Caco-2 (cell line): Measurements from ENCODE around the gene ATF7IP. TPM values are rescaled to one million over a fixed set of nuclear protein-coding genes. Genes with fewer than 3 reads are reported as not detected.

ENCODE experiments used
- BruUV-seq: library from RNA; stranded (reverse); fragments of 400-500 nt; replicated peaks from 2 replicates; lab custom pipeline; 2021; lab: Mats Ljungman, UMichigan
- CTCF ChIA-PET: fragments of 300-600 bp; sonication (Branson Sonifier 250); formaldehyde crosslinking; loops from one replicate; lab custom pipeline; 2022; ENCODE audit warnings: antibody characterized with exemption; lab: Charles Lee
- POLR2A ChIA-PET: fragments of 300-600 bp; sonication (Branson Sonifier 250); formaldehyde crosslinking; loops from one replicate; lab custom pipeline; 2022; ENCODE audit warnings: antibody characterized with exemption; lab: Charles Lee
- DNase-seq, 2 experiments: peaks; one replicate each; pipeline versions ENCODE4 v3.0.0 to v3.0.0-alpha.2; 2020 to 2022
- H3K27me3 ChIP-seq: replicated peaks from 2 replicates; pipeline ENCODE4 v1.6.0; 2011; ENCODE audit warnings: low read length; ENCODE audit not compliant: control insufficient read depth, insufficient read depth
- H3K36me3 ChIP-seq: 2 replicates; pipeline ENCODE4 v1.5.1; 2011; ENCODE audit warnings: low read length; ENCODE audit not compliant: control insufficient read depth, insufficient read depth
- H3K4me1 ChIP-seq: fragments of 250-450 bp; sonication (Bioruptor Pico); 2 replicates; pipeline ENCODE4 v1.5.1; 2020; ENCODE audit warnings: mild to moderate bottlenecking
- H3K4me3 ChIP-seq: 2 replicates; pipeline ENCODE4 v1.5.1; 2011; ENCODE audit warnings: low read depth, mild to moderate bottlenecking, control low read depth, low read length
- H3K9me3 ChIP-seq: fragments of 250-450 bp; sonication (Bioruptor Pico); 2 replicates; pipeline ENCODE4 v1.5.1; 2020; ENCODE audit warnings: mild to moderate bottlenecking, moderate library complexity
- H3K27ac Mint-ChIP-seq: one replicate; pipeline ENCODE4 v1.8.0; 2022; ENCODE audit warnings: mixed read lengths; ENCODE audit not compliant: unreplicated experiment
- H3K27me3 Mint-ChIP-seq: one replicate; pipeline ENCODE4 v1.8.0; 2022; ENCODE audit warnings: mixed read lengths; ENCODE audit not compliant: insufficient read depth, unreplicated experiment
- H3K36me3 Mint-ChIP-seq: one replicate; pipeline ENCODE4 v1.8.0; 2022; ENCODE audit warnings: mild to moderate bottlenecking, mixed read lengths; ENCODE audit not compliant: insufficient read depth, unreplicated experiment
- H3K4me1 Mint-ChIP-seq: one replicate; pipeline ENCODE4 v1.8.0; 2022; ENCODE audit warnings: low read depth, mixed read lengths; ENCODE audit not compliant: unreplicated experiment
- H3K4me3 Mint-ChIP-seq: one replicate; pipeline ENCODE4 v1.8.0; 2022; ENCODE audit warnings: mild to moderate bottlenecking, moderate library complexity, mixed read lengths; ENCODE audit not compliant: unreplicated experiment
- H3K9me3 Mint-ChIP-seq: one replicate; pipeline ENCODE4 v1.8.0; 2022; ENCODE audit warnings: mixed read lengths; ENCODE audit not compliant: unreplicated experiment
- intact Hi-C: fragments of 100-400 bp; cut with micrococcal nuclease; formaldehyde crosslinking; loops from one replicate; pipeline ENCODE4 v1.10.0; 2022; ENCODE audit not compliant: unreplicated experiment
- total RNA-seq: library from RNA; stranded (reverse); gene quantifications from 2 replicates; pipeline ENCODE4 v1.2.3, GENCODE V29; 2022
- TF ChIP-seq, protein P1 (sequence below), 2 experiments: fragments of 200-600 bp in 1 of 2; IDR thresholded peaks; 1 replicate in 1 of 2; 2 replicates in 1 of 2; pipeline versions ENCODE4 v1.5.1 to v1.8.0; 2011 to 2022; ENCODE audit warnings: antibody characterized with exemption in 1 of 2, control low read depth in 1 of 2, inconsistent platforms in 1 of 2, low read depth in 1 of 2, low read length in 1 of 2, mild to moderate bottlenecking in 1 of 2, moderate library complexity in 1 of 2; ENCODE audit not compliant: insufficient read depth in 1 of 2, severe bottlenecking in 1 of 2, unreplicated experiment in 1 of 2

ATF7IP gene
- total RNA-seq, 1 experiment from 2014 or later = 107 TPM

DNA sequence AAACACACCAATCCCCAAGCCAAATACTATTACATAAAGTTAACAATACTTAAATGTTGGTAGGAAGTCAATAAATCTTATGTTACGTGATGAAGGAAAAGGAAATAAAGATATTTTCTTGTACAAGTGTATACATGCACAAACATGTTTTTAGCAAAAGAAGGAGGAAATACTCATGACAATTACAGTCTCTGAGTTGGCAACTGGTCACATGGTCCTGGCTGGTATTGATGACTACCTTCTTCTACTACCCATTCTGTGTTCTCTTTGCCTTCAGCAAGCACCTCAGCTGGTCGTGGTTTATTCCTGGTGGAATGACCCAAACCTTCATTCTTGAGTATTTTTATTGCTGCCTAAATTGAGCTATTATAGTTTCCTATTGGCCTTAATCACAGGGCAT, 117.4 kb downstream of the ATF7IP start:
- Histone ChIP-seq H3K4me1 (no peaks in the 10 kb centered on the region), H3K27me3 (no peaks in the 10 kb centered on the region), H3K9me3 (no peaks in the 10 kb centered on the region), H3K4me3 (no peak overlapping the region), H3K36me3 (peaks cover 2% of the 10 kb centered on the region; the same call in 1 of the 2 replicates)
- ChIA-PET CTCF (no interaction called here), POLR2A (no interaction called here)
- TF ChIP-seq, protein P1, sequence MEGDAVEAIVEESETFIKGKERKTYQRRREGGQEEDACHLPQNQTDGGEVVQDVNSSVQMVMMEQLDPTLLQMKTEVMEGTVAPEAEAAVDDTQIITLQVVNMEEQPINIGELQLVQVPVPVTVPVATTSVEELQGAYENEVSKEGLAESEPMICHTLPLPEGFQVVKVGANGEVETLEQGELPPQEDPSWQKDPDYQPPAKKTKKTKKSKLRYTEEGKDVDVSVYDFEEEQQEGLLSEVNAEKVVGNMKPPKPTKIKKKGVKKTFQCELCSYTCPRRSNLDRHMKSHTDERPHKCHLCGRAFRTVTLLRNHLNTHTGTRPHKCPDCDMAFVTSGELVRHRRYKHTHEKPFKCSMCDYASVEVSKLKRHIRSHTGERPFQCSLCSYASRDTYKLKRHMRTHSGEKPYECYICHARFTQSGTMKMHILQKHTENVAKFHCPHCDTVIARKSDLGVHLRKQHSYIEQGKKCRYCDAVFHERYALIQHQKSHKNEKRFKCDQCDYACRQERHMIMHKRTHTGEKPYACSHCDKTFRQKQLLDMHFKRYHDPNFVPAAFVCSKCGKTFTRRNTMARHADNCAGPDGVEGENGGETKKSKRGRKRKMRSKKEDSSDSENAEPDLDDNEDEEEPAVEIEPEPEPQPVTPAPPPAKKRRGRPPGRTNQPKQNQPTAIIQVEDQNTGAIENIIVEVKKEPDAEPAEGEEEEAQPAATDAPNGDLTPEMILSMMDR (IDR thresholded peaks at IDR 0.05; ENCODE audit: insufficient read depth in 1 of 2, low read depth in 1 of 2, low read length in 1 of 2, severe bottlenecking in 1 of 2, unreplicated experiment in 1 of 2) = no peak
- no peaks in the 10 kb centered on the region for H3K27me3 Mint-ChIP-seq
- peaks cover 75% of the 10 kb centered on the region for H3K36me3 Mint-ChIP-seq
- no TSS peak for BruUV-seq
- intact Hi-C loops = no loop called here
- no peak overlapping the region for H3K27ac Mint-ChIP-seq
- H3K4me3 Mint-ChIP-seq = no peak overlapping the region
- no peak for DNase-seq
- H3K9me3 Mint-ChIP-seq = no peaks in the 10 kb centered on the region
- H3K4me1 Mint-ChIP-seq = no peaks in the 10 kb centered on the region

DNA sequence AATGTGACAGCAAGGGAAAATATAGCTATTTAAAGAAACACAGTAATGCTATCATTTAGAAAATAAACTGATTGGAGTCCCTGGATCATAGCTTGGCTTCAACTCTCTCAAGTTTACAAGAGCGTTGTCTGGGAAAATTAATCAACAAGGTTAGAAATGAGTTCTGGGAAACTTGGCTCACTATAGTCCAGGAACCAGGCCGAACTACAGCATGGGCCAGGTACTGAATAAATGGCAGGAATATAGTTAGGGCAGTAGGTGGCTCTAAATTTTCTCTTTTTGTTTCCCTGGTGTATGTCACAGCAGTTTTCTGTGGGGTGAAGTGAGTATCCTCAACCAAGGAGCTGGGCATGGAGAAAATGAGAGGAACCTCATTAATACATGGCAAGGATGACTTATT, 129.8 kb downstream of the ATF7IP start:
- Mint-ChIP-seq H3K27me3 (no peaks in the 10 kb centered on the region), H3K4me3 (no peak overlapping the region), H3K36me3 (peaks cover 82% of the 10 kb centered on the region), H3K27ac (no peak overlapping the region), H3K9me3 (no peaks in the 10 kb centered on the region), H3K4me1 (no peaks in the 10 kb centered on the region)
- H3K4me3 ChIP-seq = no peak overlapping the region
- no peaks in the 10 kb centered on the region for H3K9me3 ChIP-seq
- peaks cover 7% of the 10 kb centered on the region; the same call in 1 of the 2 replicates for H3K36me3 ChIP-seq
- POLR2A ChIA-PET = no interaction called here
- no peaks in the 10 kb centered on the region for H3K27me3 ChIP-seq
- CTCF ChIA-PET = no interaction called here
- intact Hi-C loops = no loop called here
- TF ChIP-seq, protein P1 (IDR thresholded peaks at IDR 0.05; ENCODE audit: insufficient read depth in 1 of 2, low read depth in 1 of 2, low read length in 1 of 2, severe bottlenecking in 1 of 2, unreplicated experiment in 1 of 2) = no peak
- no TSS peak for BruUV-seq
- H3K4me1 ChIP-seq = no peaks in the 10 kb centered on the region
- DNase-seq = no peak

DNA sequence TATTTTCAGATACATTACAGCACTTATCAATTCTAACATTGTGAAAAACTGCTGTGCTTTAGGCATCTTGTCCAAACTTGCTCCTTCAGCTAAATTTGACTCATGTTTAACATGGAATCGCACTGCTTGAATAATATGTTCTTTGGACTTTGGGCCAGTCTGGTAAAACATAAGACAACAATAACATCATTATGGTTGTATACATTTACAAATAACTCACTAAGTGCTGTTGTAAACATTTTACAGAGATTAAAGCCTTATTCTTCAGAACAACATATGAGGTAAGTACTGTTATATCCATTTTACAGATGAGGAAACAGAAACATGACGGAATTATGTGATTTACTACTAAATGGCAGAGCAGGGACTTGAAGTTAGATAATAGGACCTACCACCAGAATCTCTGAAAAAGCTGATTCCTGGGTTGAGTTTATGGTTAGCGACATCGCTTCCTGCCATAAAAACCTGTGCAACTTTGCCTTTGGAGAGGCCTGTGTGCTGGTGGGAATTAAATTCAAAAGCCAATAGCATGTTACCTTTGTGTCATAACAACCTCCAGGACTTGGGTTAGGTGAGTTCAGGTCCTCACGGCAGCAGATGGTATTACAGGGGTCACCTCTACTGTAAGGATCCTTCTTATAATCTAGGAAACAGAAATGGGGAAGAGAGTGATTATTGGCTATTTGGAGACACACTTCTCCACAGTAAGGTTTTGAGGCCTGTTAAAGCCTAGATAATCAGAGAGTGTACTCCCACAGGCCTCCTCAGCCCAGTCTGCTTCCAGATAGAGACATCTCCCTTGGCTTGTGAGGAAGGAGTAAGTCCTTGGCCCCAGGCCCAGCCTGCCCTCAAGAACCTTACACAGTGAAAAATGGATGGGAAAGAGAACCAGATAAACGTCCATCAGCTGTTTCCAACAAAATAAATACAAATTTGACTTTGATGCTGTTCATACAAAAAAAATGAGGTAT, 140.4 kb downstream of the ATF7IP start:
- peaks cover 61% of the 10 kb centered on the region for H3K36me3 Mint-ChIP-seq
- H3K4me1 ChIP-seq = no peaks in the 10 kb centered on the region
- H3K9me3 Mint-ChIP-seq = no peaks in the 10 kb centered on the region
- no peaks in the 10 kb centered on the region for H3K4me1 Mint-ChIP-seq
- TF ChIP-seq, protein P1 (IDR thresholded peaks at IDR 0.05; ENCODE audit: insufficient read depth in 1 of 2, low read depth in 1 of 2, low read length in 1 of 2, severe bottlenecking in 1 of 2, unreplicated experiment in 1 of 2) = no peak
- H3K4me3 Mint-ChIP-seq = no peak overlapping the region
- H3K27ac Mint-ChIP-seq = no peak overlapping the region
- BruUV-seq = no TSS peak
- DNase-seq = no peak
- no peaks in the 10 kb centered on the region for H3K36me3 ChIP-seq
- no peaks in the 10 kb centered on the region for H3K27me3 Mint-ChIP-seq
- ChIA-PET CTCF (interaction anchor here (0.6 kb wide), 1 partner anchor 129 kb away, joined by 3 read pairs; no protein-coding TSS in a partner anchor), POLR2A (no interaction called here)
- intact Hi-C loops = no loop called here
- no peaks in the 10 kb centered on the region for H3K27me3 ChIP-seq
- no peaks in the 10 kb centered on the region for H3K9me3 ChIP-seq
- H3K4me3 ChIP-seq = no peak overlapping the region
